ENCODE data around the gene OSBPL3. TPM values are rescaled to one million over a fixed set of nuclear protein-coding genes. Genes with fewer than 3 reads are reported as not detected.
"Not testable (repeated sequence)": the region's sequence is repeated elsewhere in the genome, so short reads cannot be mapped to it uniquely, and the experiment has no call there.

The OSBPL3 gene
- total and polyA plus RNA-seq, 4 experiments from 2014 or later = 6.9 to 72.7 (median 40.5) TPM

- intact Hi-C loops (cut with micrococcal nuclease) = loop anchor here (1.0 to 5.0 kb wide), 4 partner anchors 16 to 162 kb away; no protein-coding TSS in a partner anchor
These were observed 69.3 kb downstream of the OSBPL3 start for GRCh38 chr7:24910551-24911212.

GRCh38 chr7:24908727-24909126, 71.3 kb downstream of the OSBPL3 start:
- Histone ChIP-seq H3K4me3 (ENCODE audit: low read length in 2 of 2) (peak overlapping the region in 1 of 2 donors; percentile 14), H3K4me1 (ENCODE audit: insufficient read depth, low read length) (peaks cover 91% of the 10 kb centered on the region), H3K36me3 (ENCODE audit: insufficient read depth, low read length) (no peaks in the 10 kb centered on the region), H3K27ac (ENCODE audit: low read depth, low read length) (no peak overlapping the region), H3K27me3 (ENCODE audit: insufficient read depth, low read length) (no peaks in the 10 kb centered on the region), H3K9me3 (ENCODE audit: control insufficient read depth in 1 of 2, low read length in 2 of 2) (no peaks in the 10 kb centered on the region)
- H3K27me3 Mint-ChIP-seq = no peaks in the 10 kb centered on the region
- peaks cover 0 to 4% of the 10 kb centered on the region in 2 donors for H3K36me3 Mint-ChIP-seq
- H3K9me3 Mint-ChIP-seq = no peaks in the 10 kb centered on the region
- intact Hi-C loops (cut with micrococcal nuclease) = no loop called here
- ChIA-PET CTCF (ENCODE audit: partially characterized antibody) (interaction anchor here (1.0 to 1.6 kb wide), 3 partner anchors 25 to 162 kb away, joined by 3 to 4 read pairs (median 3); no protein-coding TSS in a partner anchor), POLR2A (ENCODE audit: partially characterized antibody) (interaction anchor here (1.5 to 5.2 kb wide), 3 partner anchors 64 to 88 kb away, joined by 3 to 68 read pairs (median 6); partner anchors contain the start of gene OSBPL3)
- no peak overlapping the region for H3K27ac Mint-ChIP-seq
- DNase-seq = no peak
- no peak overlapping the region for H3K4me3 Mint-ChIP-seq
- H3K4me1 Mint-ChIP-seq = peaks cover 40 to 48% (median 42%) of the 10 kb centered on the region in 4 donors

More at GRCh38 chr7:24910551-24911212, 69.3 kb downstream of the OSBPL3 start:
- Histone ChIP-seq H3K4me1 (ENCODE audit: insufficient read depth, low read length) (peaks cover 93% of the 10 kb centered on the region), H3K9me3 (ENCODE audit: control insufficient read depth in 1 of 2, low read length in 2 of 2) (no peaks in the 10 kb centered on the region), H3K27ac (ENCODE audit: low read depth, low read length) (no peak overlapping the region), H3K4me3 (ENCODE audit: low read length in 2 of 2) (no peak overlapping the region), H3K27me3 (ENCODE audit: insufficient read depth, low read length) (no peaks in the 10 kb centered on the region), H3K36me3 (ENCODE audit: insufficient read depth, low read length) (no peaks in the 10 kb centered on the region)
- peak overlapping the region in 7 of 8 donors; percentile 47 to 90 (median 64) for H3K4me3 Mint-ChIP-seq
- DNase-seq = no peak
- CTCF ChIA-PET (ENCODE audit: partially characterized antibody) = interaction anchor here (1.3 to 7.3 kb wide), 9 partner anchors 11 to 159 kb away, joined by 3 to 44 read pairs (median 5); partner anchors contain the start of gene OSBPL3
- no peaks in the 10 kb centered on the region for H3K27me3 Mint-ChIP-seq
- H3K27ac Mint-ChIP-seq = peak overlapping the region; percentile 68 to 95 (median 79)
- H3K36me3 Mint-ChIP-seq = peaks cover 0 to 4% of the 10 kb centered on the region in 2 donors
- H3K9me3 Mint-ChIP-seq = no peaks in the 10 kb centered on the region
- H3K4me1 Mint-ChIP-seq = peaks cover 46 to 58% (median 53%) of the 10 kb centered on the region in 4 donors
- POLR2A ChIA-PET (ENCODE audit: partially characterized antibody) = interaction anchor here (0.6 to 5.2 kb wide), 10 partner anchors 13 to 159 kb away, joined by 3 to 68 read pairs (median 4); partner anchors contain the start of gene OSBPL3

- H3K4me1 ChIP-seq (ENCODE audit: insufficient read depth, low read length) = peaks cover 90% of the 10 kb centered on the region
- DNase-seq = no peak
- no peak overlapping the region for H3K4me3 Mint-ChIP-seq
- CTCF ChIA-PET (ENCODE audit: partially characterized antibody) = interaction anchor here (0.8 to 1.6 kb wide), 3 partner anchors 26 to 87 kb away, joined by 3 to 4 read pairs (median 3); no protein-coding TSS in a partner anchor
- POLR2A ChIA-PET (ENCODE audit: partially characterized antibody) = interaction anchor here (1.5 to 5.2 kb wide), 3 partner anchors 64 to 88 kb away, joined by 3 to 68 read pairs (median 6); partner anchors contain the start of gene OSBPL3
- no peaks in the 10 kb centered on the region for H3K36me3 ChIP-seq (ENCODE audit: insufficient read depth, low read length)
- H3K4me3 ChIP-seq (ENCODE audit: low read length in 2 of 2) = peak overlapping the region; percentile 14 to 23
- H3K9me3 Mint-ChIP-seq = no peaks in the 10 kb centered on the region
- no peaks in the 10 kb centered on the region for H3K9me3 ChIP-seq (ENCODE audit: control insufficient read depth in 1 of 2, low read length in 2 of 2)
- H3K36me3 Mint-ChIP-seq = peaks cover 0 to 5% of the 10 kb centered on the region in 2 donors
- H3K4me1 Mint-ChIP-seq = peaks cover 38 to 44% (median 39%) of the 10 kb centered on the region in 4 donors
- no peaks in the 10 kb centered on the region for H3K27me3 Mint-ChIP-seq
- peak overlapping the region; percentile 6 for H3K27ac ChIP-seq (ENCODE audit: low read depth, low read length)
- no peak overlapping the region for H3K27ac Mint-ChIP-seq
- intact Hi-C loops (cut with micrococcal nuclease) = no loop called here
- H3K27me3 ChIP-seq (ENCODE audit: insufficient read depth, low read length) = no peaks in the 10 kb centered on the region
These were observed 71.8 kb downstream of the OSBPL3 start for GRCh38 chr7:24908166-24908565.

DNA sequence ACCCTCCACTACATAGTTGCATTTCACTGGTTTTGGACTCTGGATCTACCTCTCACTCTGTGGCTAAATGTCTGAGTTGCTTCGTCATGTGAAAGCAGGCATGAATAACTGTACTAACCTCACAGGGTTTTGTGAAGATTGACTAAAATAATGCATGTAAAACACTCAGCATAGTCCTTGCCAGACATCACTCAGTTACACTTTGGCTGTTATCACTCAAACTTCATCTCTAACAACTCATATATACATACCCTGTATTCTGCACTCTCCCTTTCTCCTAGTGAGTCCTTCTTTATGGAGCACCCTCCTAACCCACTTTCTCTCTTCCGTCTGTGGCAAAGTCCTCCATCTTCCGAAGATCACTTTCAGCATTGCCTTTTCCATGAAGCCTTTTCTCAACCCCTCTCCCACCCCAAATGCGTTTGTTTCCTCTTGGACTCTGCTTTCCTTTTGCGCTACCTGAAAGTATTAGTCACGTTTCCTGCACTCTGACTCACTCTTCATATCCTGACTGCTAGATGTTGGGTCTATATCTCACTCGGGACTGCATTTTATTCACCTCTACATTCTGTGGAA, 72.6 kb downstream of the OSBPL3 start:
- Mint-ChIP-seq H3K4me3 (no peak overlapping the region), H3K27ac (no peak overlapping the region), H3K9me3 (no peaks in the 10 kb centered on the region), H3K4me1 (peaks cover 35 to 42% (median 38%) of the 10 kb centered on the region in 4 donors), H3K36me3 (peaks cover 0 to 8% of the 10 kb centered on the region in 2 donors), H3K27me3 (no peaks in the 10 kb centered on the region)
- H3K27ac ChIP-seq (ENCODE audit: low read depth, low read length) = peak overlapping the region; percentile 6
- no peaks in the 10 kb centered on the region for H3K27me3 ChIP-seq (ENCODE audit: insufficient read depth, low read length)
- intact Hi-C loops (cut with micrococcal nuclease) = loop anchor here (1.0 kb wide), 2 partner anchors 73 to 86 kb away; partner anchors contain the start of gene OSBPL3
- peak overlapping the region; percentile 14 to 23 for H3K4me3 ChIP-seq (ENCODE audit: low read length in 2 of 2)
- ChIA-PET CTCF (ENCODE audit: partially characterized antibody) (interaction anchor here (0.8 to 1.6 kb wide), 4 partner anchors 27 to 188 kb away, joined by 3 to 4 read pairs (median 3); no protein-coding TSS in a partner anchor), POLR2A (ENCODE audit: partially characterized antibody) (interaction anchor here (1.0 to 5.2 kb wide), 5 partner anchors 65 to 87 kb away, joined by 3 to 68 read pairs (median 3); partner anchors contain the start of gene OSBPL3)
- H3K9me3 ChIP-seq (ENCODE audit: control insufficient read depth in 1 of 2, low read length in 2 of 2) = no peaks in the 10 kb centered on the region
- peak; percentile 16 to 76 (median 29) for DNase-seq
- H3K4me1 ChIP-seq (ENCODE audit: insufficient read depth, low read length) = peaks cover 88% of the 10 kb centered on the region
- H3K36me3 ChIP-seq (ENCODE audit: insufficient read depth, low read length) = no peaks in the 10 kb centered on the region

DNA sequence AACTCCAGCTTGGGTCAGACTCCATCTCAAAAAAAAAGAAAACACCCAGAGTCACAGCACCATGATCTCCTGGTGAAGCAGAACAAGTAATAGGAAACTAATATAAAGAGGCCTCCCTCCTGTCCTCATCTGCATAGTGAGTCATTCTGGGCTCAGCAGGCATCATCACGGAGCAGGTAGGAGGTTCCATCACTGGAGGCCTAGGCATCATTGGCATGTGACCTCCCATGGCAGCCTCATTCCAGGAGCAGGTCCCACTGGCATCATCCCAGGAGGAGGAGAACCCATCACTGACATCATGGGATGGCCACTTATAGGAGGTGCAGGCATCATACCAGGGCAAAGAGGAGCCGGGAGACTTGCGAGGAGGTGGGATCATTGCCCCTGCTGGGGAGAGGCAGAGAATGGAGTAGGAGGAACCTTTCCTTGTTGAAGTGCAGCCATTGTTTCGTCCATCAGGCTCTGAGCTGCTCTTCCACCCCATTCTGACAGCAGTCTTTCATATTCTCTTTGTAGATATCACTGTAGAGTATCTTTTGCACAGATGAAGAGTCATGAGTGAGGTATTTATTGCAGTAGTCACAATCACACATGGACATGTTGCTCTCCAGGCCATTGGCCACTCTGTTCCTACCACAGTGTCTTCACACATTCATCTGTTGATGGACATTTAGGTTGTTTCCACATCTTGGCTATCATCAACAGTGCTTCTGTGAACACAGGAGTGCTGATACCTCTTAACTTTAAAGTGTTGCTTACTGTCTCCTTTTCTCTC, 73.8 kb downstream of the OSBPL3 start:
- Histone ChIP-seq H3K9me3 (ENCODE audit: control insufficient read depth in 1 of 2, low read length in 2 of 2) (no peaks in the 10 kb centered on the region), H3K27me3 (ENCODE audit: insufficient read depth, low read length) (no peaks in the 10 kb centered on the region), H3K4me1 (ENCODE audit: insufficient read depth, low read length) (peaks cover 87% of the 10 kb centered on the region), H3K36me3 (ENCODE audit: insufficient read depth, low read length) (no peaks in the 10 kb centered on the region), H3K27ac (ENCODE audit: low read depth, low read length) (no peak overlapping the region), H3K4me3 (ENCODE audit: low read length in 2 of 2) (no peak overlapping the region)
- Mint-ChIP-seq H3K9me3 (no peaks in the 10 kb centered on the region), H3K4me3 (peak overlapping the region in 2 of 8 donors; percentile 2 to 47), H3K27ac (peak overlapping the region in 1 of 7 donors; percentile 48), H3K36me3 (peaks cover 0 to 8% of the 10 kb centered on the region in 2 donors), H3K27me3 (no peaks in the 10 kb centered on the region), H3K4me1 (peaks cover 31 to 39% (median 36%) of the 10 kb centered on the region in 4 donors)
- intact Hi-C loops (cut with micrococcal nuclease) = no loop called here
- DNase-seq = no peak
- ChIA-PET POLR2A (ENCODE audit: partially characterized antibody) (interaction anchor here (1.0 to 1.1 kb wide), 2 partner anchors 74 to 85 kb away, joined by 3 to 5 read pairs; partner anchors contain the start of gene OSBPL3), CTCF (ENCODE audit: partially characterized antibody) (interaction anchor here (1.1 to 1.4 kb wide), 2 partner anchors 25 to 190 kb away, joined by 3 read pairs; no protein-coding TSS in a partner anchor)

GRCh38 chr7:24903992-24904391, 76.0 kb downstream of the OSBPL3 start:
- H3K9me3 ChIP-seq (ENCODE audit: control insufficient read depth in 1 of 2, low read length in 2 of 2); H3K4me3 ChIP-seq (ENCODE audit: low read length in 2 of 2); POLR2A ChIA-PET (ENCODE audit: partially characterized antibody); H3K27me3 Mint-ChIP-seq; H3K27me3 ChIP-seq (ENCODE audit: insufficient read depth, low read length); H3K36me3 ChIP-seq (ENCODE audit: insufficient read depth, low read length); H3K36me3 Mint-ChIP-seq; H3K4me3 Mint-ChIP-seq; H3K9me3 Mint-ChIP-seq; H3K27ac Mint-ChIP-seq; H3K27ac ChIP-seq (ENCODE audit: low read depth, low read length); intact Hi-C loops (cut with micrococcal nuclease); DNase-seq: not testable (repeated sequence)
- CTCF ChIA-PET (ENCODE audit: partially characterized antibody) = interaction anchor here (1.3 kb wide), 1 partner anchor 75 kb away, joined by 3 read pairs; no protein-coding TSS in a partner anchor
- peaks cover 29 to 43% (median 36%) of the 10 kb centered on the region in 4 donors for H3K4me1 Mint-ChIP-seq
- peaks cover 82% of the 10 kb centered on the region for H3K4me1 ChIP-seq (ENCODE audit: insufficient read depth, low read length)
